Measurements from ENCODE around the gene TBC1D9. TPM values are rescaled to one million over a fixed set of nuclear protein-coding genes. Genes with fewer than 3 reads are reported as not detected.
"Not testable (repeated sequence)": the region's sequence is repeated elsewhere in the genome, so short reads cannot be mapped to it uniquely, and the experiment has no call there.

TBC1D9 gene
- 10 to 100 TPM; 29.1 to 67.2 (median 61.1) TPM for polyA plus RNA-seq (ENCODE audit: insufficient read length in 4 of 4)

DNA sequence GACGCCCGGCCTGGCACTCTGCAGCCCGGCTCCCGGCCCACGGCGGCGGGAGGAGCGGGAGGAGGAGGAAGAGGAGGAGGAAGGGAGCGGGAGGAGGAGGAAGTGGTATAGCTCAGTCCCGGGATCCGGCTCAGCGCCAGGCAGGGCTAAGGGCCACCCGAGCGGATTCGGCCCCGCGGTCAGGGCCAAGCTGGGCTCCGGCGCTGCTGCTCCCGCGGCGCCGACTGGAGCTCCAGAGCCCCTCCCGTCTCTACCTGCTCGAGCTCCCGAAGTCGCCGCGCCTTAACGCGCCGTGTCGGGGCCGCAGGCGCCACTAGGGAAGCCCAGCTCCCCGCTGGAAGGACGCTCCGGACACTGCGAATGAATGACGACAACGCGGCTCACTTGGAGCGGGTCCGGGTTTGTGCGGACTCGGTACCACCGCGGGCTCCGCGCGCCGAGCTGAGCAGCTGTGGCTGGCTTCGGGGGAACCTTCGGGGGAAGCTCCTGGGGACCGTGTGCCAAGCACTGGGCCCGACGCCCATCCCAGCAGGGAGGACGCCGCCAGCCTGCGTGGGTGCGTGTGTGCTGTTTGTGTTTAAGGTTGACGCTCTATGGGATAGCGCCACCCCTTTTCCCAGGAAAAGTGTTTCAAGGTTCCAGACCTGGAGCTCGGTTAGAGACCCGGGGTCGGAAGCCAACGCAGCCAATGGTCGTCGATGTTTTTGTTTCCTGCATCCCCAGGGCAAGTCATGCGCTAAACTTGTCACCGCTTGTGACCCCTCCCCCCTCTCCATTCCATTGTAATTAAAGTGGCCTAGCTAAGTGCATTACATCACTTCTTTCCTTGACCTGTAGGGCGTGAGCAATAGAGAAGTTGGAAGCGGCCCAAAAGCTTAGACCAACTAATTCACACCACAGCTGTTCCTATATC, at the start of gene TBC1D9:
Gene TBC1D9, minus strand, starts transcription at position 67 of the 913 bp plus-strand sequence. CDS start 340 bp downstream, outside the sequence.
- peak; percentile 81 to 86 (median 84) for DNase-seq (ENCODE audit: low read depth in 4 of 4, low spot score in 3 of 4)

- DNase-seq (ENCODE audit: low read depth in 4 of 4, low spot score in 3 of 4), result no peak
Observed at GRCh38 chr4:140805293-140805692, 49.1 kb upstream of the TBC1D9 start.

DNA sequence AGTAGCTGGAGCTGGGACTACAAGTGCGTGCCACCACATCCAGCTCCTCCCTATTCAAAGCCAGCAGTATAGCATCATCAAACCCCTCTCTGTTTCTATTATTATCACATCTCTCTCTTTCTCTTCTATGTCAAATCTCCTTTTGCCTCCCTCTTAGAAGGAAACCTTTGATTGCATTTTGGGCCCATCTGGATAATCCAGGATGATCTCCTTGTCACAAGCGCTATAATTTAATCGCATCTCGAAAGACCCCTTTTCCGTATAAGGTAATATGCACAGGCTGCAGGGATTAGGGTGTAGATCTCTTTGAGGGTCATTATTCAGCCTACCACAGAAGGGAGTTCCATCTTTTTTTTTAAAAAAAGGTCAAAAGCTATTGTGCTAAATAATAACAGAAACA, 46.4 kb upstream of the TBC1D9 start:
- no peak for DNase-seq (ENCODE audit: low read depth in 4 of 4, low spot score in 3 of 4)

DNA sequence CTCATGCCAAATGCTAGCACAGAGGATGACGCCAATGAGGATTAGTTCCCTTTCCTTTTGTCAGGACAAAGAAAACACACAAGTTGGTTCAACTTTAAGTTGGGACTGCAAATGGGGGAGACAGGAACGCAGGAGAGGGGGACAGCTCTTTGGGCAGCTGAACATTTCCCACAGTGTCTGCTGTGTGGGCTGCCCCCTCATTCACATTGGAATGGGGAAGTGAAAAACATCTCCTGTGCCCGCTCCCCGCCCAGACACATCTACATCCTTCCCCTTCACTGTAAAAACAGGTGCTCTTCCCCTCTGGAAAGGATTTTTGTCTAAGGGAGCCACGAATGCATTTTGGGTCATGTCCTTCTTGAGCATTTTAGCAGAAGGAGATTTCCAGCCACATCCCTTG, 44.5 kb upstream of the TBC1D9 start:
- no peak for DNase-seq (ENCODE audit: low read depth in 4 of 4, low spot score in 3 of 4)

DNA sequence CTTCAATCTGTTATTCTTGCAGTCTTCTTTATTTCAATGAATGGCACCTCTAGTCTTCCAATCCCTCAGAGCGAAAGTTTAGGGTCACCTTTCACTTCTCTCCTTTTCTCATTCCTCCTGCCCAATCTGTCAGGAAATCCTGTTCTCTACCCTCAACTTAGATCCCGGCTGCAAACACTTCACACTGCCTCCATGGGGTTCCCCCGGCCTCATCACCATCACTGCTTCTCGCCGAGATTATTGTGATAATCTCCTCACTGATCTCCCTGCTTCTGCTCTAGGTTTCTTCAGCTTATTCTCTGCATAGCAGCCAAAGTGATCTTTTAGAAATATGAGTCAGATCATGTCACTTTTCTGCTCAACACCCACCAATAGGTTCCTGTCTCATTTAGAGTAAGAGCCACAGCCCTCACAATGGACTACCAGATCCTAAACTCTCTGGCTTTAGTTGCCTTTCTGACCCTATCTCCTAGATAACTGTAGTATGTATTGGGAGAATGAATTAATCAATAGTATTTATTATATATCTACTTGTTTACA, 43.6 kb upstream of the TBC1D9 start:
- DNase-seq (ENCODE audit: low read depth in 4 of 4, low spot score in 3 of 4), result no peak

- no peak for DNase-seq (ENCODE audit: low read depth in 4 of 4, low spot score in 3 of 4)
Observed at GRCh38 chr4:140793291-140793690, 37.1 kb upstream of the TBC1D9 start.

- no peak for DNase-seq (ENCODE audit: low read depth in 4 of 4, low spot score in 3 of 4)
Observed at GRCh38 chr4:140790765-140791164, 34.6 kb upstream of the TBC1D9 start.

GRCh38 chr4:140790171-140790570, 34.0 kb upstream of the TBC1D9 start:
- DNase-seq (ENCODE audit: low read depth in 4 of 4, low spot score in 3 of 4), result no peak

- DNase-seq (ENCODE audit: low read depth in 4 of 4, low spot score in 3 of 4), result no peak
Observed at GRCh38 chr4:140789759-140790158, 33.6 kb upstream of the TBC1D9 start.

GRCh38 chr4:140782787-140783186, 26.6 kb upstream of the TBC1D9 start:
- DNase-seq (ENCODE audit: low read depth in 4 of 4, low spot score in 3 of 4), result not testable (repeated sequence)

- no peak for DNase-seq (ENCODE audit: low read depth in 4 of 4, low spot score in 3 of 4)
Observed at GRCh38 chr4:140781596-140781995, 25.4 kb upstream of the TBC1D9 start.

DNA sequence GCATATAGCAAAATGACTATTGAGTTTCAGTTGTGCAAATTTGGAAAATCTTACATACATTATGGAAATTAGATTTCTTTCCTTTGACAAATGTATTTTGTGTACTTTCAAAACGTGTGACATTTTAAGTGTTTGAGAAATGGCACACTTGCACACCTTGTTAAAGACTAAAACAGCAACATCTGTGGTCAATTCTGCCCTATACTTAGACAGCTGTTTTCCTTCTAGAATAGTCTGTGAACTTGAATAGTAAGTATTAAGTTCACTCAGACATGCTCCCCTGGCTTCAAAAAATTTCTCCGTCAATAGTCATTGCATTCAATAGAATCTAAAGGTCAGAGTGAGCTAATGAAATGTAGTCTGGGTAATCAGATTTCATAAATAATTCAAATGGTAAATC, 21.7 kb upstream of the TBC1D9 start:
- DNase-seq (ENCODE audit: low read depth in 4 of 4, low spot score in 3 of 4), result no peak

DNA sequence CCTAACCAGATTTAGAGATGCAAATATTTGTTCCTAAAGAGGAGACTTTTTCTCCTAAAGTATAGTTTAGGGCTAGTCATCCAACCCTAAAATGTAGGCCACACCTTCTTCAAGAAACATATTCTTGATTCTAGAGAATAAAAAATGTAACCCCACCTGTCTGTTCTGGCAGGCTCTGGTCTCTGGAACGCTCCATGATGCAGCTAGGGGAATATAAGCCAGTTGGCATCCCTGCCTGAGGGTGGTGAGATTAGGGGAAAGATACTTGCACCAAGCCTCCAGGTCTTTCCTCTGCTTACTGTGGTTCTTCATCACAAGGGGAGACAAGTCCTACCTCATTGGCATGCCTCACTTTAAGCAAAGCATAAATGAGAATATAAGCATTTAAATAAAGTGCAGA, 21.2 kb upstream of the TBC1D9 start:
- DNase-seq (ENCODE audit: low read depth in 4 of 4, low spot score in 3 of 4), result no peak

DNA sequence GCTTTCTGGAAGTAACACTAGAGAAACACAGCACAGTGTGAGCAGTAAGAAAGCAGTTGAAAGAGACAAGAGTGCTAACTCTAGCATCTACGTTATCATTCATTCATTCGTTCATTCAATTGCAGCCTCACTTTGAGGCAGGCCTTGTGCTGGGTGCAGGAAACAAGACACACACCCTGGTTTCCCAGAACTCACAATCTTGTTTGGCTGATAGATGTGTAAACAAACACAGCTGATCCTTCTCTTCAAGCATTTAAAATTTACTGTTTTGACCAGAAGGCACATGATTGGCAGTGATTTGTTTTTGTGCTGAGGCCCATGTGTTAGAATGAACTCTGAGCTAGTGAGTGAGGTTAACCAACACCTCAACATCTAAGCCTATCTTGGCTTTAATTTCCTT, 20.4 kb upstream of the TBC1D9 start:
- no peak for DNase-seq (ENCODE audit: low read depth in 4 of 4, low spot score in 3 of 4)

GRCh38 chr4:140774956-140775355, 18.8 kb upstream of the TBC1D9 start:
- DNase-seq (ENCODE audit: low read depth in 4 of 4, low spot score in 3 of 4), result no peak

DNA sequence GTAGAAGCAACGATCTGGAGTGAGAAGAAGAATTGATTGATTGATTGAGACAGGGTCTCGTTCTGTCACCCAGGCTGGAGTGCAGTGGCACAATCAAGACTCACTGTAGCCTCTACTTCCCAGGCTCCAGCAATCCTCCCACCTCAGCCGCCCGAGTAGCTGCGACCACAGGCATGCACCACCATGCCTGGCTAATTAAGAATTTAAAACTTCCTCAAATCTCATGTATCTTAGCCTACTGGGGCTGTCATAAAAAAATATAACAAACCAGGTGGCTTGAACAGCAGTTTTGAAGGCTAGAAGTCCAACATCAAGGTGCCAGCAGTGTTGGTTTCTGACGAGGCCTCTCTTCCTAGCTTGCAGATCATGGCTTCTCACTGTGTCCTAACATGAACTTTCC, 18.3 kb upstream of the TBC1D9 start:
- DNase-seq (ENCODE audit: low read depth in 4 of 4, low spot score in 3 of 4), result no peak

DNA sequence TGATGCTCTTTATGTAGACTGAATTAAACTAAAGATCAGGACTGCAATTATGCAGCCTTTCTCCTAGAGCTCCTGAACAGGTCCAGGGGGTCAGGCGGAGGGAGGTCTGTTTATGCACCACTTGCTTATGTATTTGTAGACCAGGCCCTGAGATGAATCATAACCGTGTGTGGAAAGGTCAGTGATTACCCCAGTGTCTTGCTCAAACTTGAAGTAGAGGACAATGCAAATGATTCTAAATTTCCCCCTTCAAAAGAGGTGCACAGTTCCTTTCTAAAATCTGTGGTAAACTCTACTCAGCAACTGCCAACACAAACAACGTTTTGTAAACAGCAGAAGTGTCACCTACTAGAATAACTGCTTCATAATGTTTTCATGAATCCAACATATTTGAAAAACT, 13.0 kb upstream of the TBC1D9 start:
- DNase-seq (ENCODE audit: low read depth in 4 of 4, low spot score in 3 of 4), result no peak

- DNase-seq (ENCODE audit: low read depth in 4 of 4, low spot score in 3 of 4), result no peak
Observed at GRCh38 chr4:140764785-140765392, 8.7 kb upstream of the TBC1D9 start.

GRCh38 chr4:140762202-140762601, 6.0 kb upstream of the TBC1D9 start:
- no peak for DNase-seq (ENCODE audit: low read depth in 4 of 4, low spot score in 3 of 4)

DNA sequence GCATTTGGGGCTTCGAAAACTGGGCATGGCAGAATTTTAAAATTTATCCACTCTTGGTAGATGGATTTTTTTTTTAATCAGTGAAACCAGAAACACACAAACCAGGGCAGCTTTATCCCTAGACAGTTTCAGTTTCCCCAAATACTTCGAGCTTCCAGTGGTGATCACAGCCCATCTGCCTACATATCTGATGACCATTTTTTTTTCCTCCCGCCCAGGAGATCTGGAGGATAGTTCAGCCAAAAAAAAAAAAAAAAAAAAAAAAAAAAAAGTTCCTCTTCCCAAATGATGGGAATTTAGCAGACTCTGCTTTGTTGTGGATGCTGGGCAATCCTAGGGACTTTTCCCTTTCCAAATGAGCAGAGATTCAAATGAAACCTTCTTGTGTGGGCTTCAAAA, 1.0 kb upstream of the TBC1D9 start:
- no peak for DNase-seq (ENCODE audit: low read depth in 4 of 4, low spot score in 3 of 4)

GRCh38 chr4:140755774-140756318, 339 bp downstream of the TBC1D9 start:
- DNase-seq (ENCODE audit: low read depth in 4 of 4, low spot score in 3 of 4), result peak in 2 of 4 donors; percentile 27 to 33
